Stomach (tissue), 9 donors: ENCODE results near the gene SLC35F6. TPM values are rescaled to one million over a fixed set of nuclear protein-coding genes. Genes with fewer than 3 reads are reported as not detected.

Source experiments
- DNase-seq, 2 donors: peaks; one replicate each; pipeline versions ENCODE4 v3.0.0 to v3.0.0-alpha.2; 2013 to 2019
- H3K27ac ChIP-seq, 5 donors: fragments of 200-600 bp in 4 of 5; sonication (generic) in 4 of 5; one replicate each; pipeline ENCODE4 v1.5.1; 2013 to 2019; ENCODE audit warnings: mild to moderate bottlenecking in 1 of 5, moderate library complexity in 1 of 5
- H3K27me3 ChIP-seq, 3 donors: fragments of 200-600 bp; sonication (generic); one replicate each; pipeline ENCODE4 v1.5.1; 2017 to 2019; ENCODE audit warnings: mixed run types in 1 of 3
- H3K36me3 ChIP-seq, 4 donors: fragments of 200-600 bp; sonication (generic); 1 replicate in 3 of 4; 2 replicates in 1 of 4; pipeline ENCODE4 v1.5.1; 2016 to 2019
- H3K4me1 ChIP-seq, 4 donors: fragments of 200-600 bp; sonication (generic); one replicate each; pipeline ENCODE4 v1.5.1; 2016 to 2019
- H3K4me3 ChIP-seq, 4 donors: fragments of 200-600 bp; sonication (generic) in 3 of 4; one replicate each; pipeline ENCODE4 v1.5.1; 2016 to 2019; ENCODE audit warnings: mild to moderate bottlenecking in 1 of 4
- H3K9me3 ChIP-seq, 4 donors: fragments of 200-600 bp; sonication (generic); one replicate each; pipeline ENCODE4 v1.5.1; 2016 to 2019
- CTCF ChIP-seq, 7 experiments: fragments of 450-650 bp in 4 of 7; fragments of 200-600 bp in 3 of 7; sonication (generic) in 3 of 7; IDR thresholded peaks; one replicate each; pipeline ENCODE4 v1.5.1; 2016 to 2019; ENCODE audit warnings: antibody characterized with exemption in 7 of 7, control low read depth in 2 of 7, mild to moderate bottlenecking in 1 of 7
- EP300 ChIP-seq: sonication (generic); formaldehyde crosslinking; IDR thresholded peaks from one replicate; pipeline ENCODE4 v1.6.1; 2017; ENCODE audit warnings: antibody characterized with exemption
- POLR2A ChIP-seq, 4 donors: fragments of 450-650 bp; IDR thresholded peaks; one replicate each; pipeline ENCODE4 v1.6.1; 2016; ENCODE audit warnings: antibody characterized with exemption in 4 of 4, control low read depth in 2 of 4, mild to moderate bottlenecking in 1 of 4, moderate library complexity in 1 of 4
- POLR2AphosphoS5 ChIP-seq, 3 donors: sonication (generic); formaldehyde crosslinking; IDR thresholded peaks; one replicate each; pipeline ENCODE4 v1.6.1; 2016; ENCODE audit warnings: antibody characterized with exemption in 3 of 3
- WGBS, 5 donors: extraction: QIAGEN DNeasy Blood & Tissue Kit in 3 of 5; methylation state at CpG; one replicate each; pipeline versions ENCODE4 v1.1.5 to v1.1.7; 2013 to 2018; 5-methylcytosine and 5-hydroxymethylcytosine counted together
- intact Hi-C: fragments of 100-400 bp; cut with DNase I; formaldehyde crosslinking; loops from one replicate; pipeline ENCODE4 v1.15.1; 2023; ENCODE audit warnings: low total_unique reads
- polyA plus RNA-seq, 3 donors: library from polyadenylated mRNA; stranded (reverse); fragments of 200-250 nt; gene quantifications; one replicate each; pipeline ENCODE4 v1.2.3, GENCODE V29; 2013
- total RNA-seq, 5 donors: library from RNA; depleted of rRNA; stranded (reverse); fragments of >200 nt; gene quantifications; one replicate each; pipeline versions ENCODE4 v1.1.0 to v1.2.3, GENCODE V29; 2014 to 2016
- donor health status: healthy with polysubstance abuse.
- donor health status: Bipolar disorder and iron deficiency.
- donor health status: healthy.

Gene SLC35F6
- total and polyA plus RNA-seq, 8 donors = 4.9 to 40.9 (median 12.9) TPM

GRCh38 chr2:26726228-26726627, 37.9 kb upstream of the SLC35F6 start:
- Histone ChIP-seq H3K27ac (no peak overlapping the region), H3K4me3 (no peak overlapping the region), H3K27me3 (peaks cover 0 to 62% (median 14%) of the 10 kb centered on the region in 3 donors), H3K36me3 (peaks cover 0 to 5% (median 0%) of the 10 kb centered on the region in 4 donors), H3K9me3 (no peaks in the 10 kb centered on the region), H3K4me1 (peaks cover 21 to 42% (median 31%) of the 10 kb centered on the region in 4 donors)
- intact Hi-C loops = no loop called here
- DNase-seq = no peak
- no peak for TF ChIP-seq CTCF (IDR thresholded peaks at IDR 0.05)
- TF ChIP-seq POLR2A (IDR thresholded peaks at IDR 0.05) = no peak
- TF ChIP-seq EP300 = no peak
- TF ChIP-seq POLR2AphosphoS5 (IDR thresholded peaks at IDR 0.05) = no peak
- 37 to 54% (median 47%) methylated on average over 1 of the region's 1 CpG for WGBS, 5 donors

GRCh38 chr2:26727641-26728561, 36.2 kb upstream of the SLC35F6 start:
- no peak for DNase-seq

GRCh38 chr2:26729311-26729710, 34.8 kb upstream of the SLC35F6 start:
- Histone ChIP-seq H3K27ac (no peak overlapping the region), H3K4me3 (no peak overlapping the region), H3K4me1 (peaks cover 5 to 15% (median 9%) of the 10 kb centered on the region in 4 donors), H3K9me3 (no peaks in the 10 kb centered on the region), H3K27me3 (peaks cover 0 to 66% (median 14%) of the 10 kb centered on the region in 3 donors), H3K36me3 (peaks cover 0 to 5% (median 0%) of the 10 kb centered on the region in 4 donors)
- WGBS, 5 donors = 82 to 95% (median 94%) methylated on average over 2 of the region's 2 CpGs
- intact Hi-C loops = no loop called here
- DNase-seq = no peak
- TF ChIP-seq POLR2A (IDR thresholded peaks at IDR 0.05) (no peak), POLR2AphosphoS5 (IDR thresholded peaks at IDR 0.05) (no peak), CTCF (IDR thresholded peaks at IDR 0.05) (no peak), EP300 (no peak)

More at GRCh38 chr2:26727641-26728561, 36.2 kb upstream of the SLC35F6 start:
- no peak overlapping the region for H3K27ac ChIP-seq
- peaks cover 13 to 28% (median 22%) of the 10 kb centered on the region in 4 donors for H3K4me1 ChIP-seq
- peaks cover 0 to 66% (median 14%) of the 10 kb centered on the region in 3 donors for H3K27me3 ChIP-seq
- H3K36me3 ChIP-seq = peaks cover 0 to 5% (median 0%) of the 10 kb centered on the region in 4 donors
- 52 to 83% (median 69%) methylated on average over 66 to 101 of the region's 101 CpGs for WGBS, 5 donors
- TF ChIP-seq POLR2AphosphoS5 (IDR thresholded peaks at IDR 0.05) = no peak
- TF ChIP-seq POLR2A (IDR thresholded peaks at IDR 0.05) = no peak
- no peak for TF ChIP-seq EP300
- TF ChIP-seq CTCF (IDR thresholded peaks at IDR 0.05) = no peak
- H3K4me3 ChIP-seq = no peak overlapping the region
- intact Hi-C loops = no loop called here
- no peaks in the 10 kb centered on the region for H3K9me3 ChIP-seq

GRCh38 chr2:26730549-26731344, 33.3 kb upstream of the SLC35F6 start:
- H3K27me3 ChIP-seq = peaks cover 0 to 54% (median 14%) of the 10 kb centered on the region in 3 donors
- no peaks in the 10 kb centered on the region for H3K9me3 ChIP-seq
- H3K27ac ChIP-seq = no peak overlapping the region
- DNase-seq = no peak
- TF ChIP-seq POLR2A (IDR thresholded peaks at IDR 0.05) = no peak
- TF ChIP-seq POLR2AphosphoS5 (IDR thresholded peaks at IDR 0.05) = no peak
- TF ChIP-seq EP300 = no peak
- TF ChIP-seq CTCF (IDR thresholded peaks at IDR 0.05) = no peak
- H3K4me1 ChIP-seq = peaks cover 0 to 3% (median under 1%) of the 10 kb centered on the region in 4 donors
- H3K4me3 ChIP-seq = no peak overlapping the region
- intact Hi-C loops = no loop called here
- peaks cover 0 to 5% (median 0%) of the 10 kb centered on the region in 4 donors for H3K36me3 ChIP-seq
- 60 to 64% (median 63%) methylated on average over 16 to 19 of the region's 19 CpGs for WGBS, 5 donors
